Stimulated activated CD4-positive, alpha-beta T cell treated with anti-CD3 and anti-CD28 coated beads, Interleukin-1b, Interleukin-23, amount 100 ng/mL, for 4 hours (primary cell): ENCODE measurements around the gene DTNA.

Source experiments
- DNase-seq, 2 donors: peaks; one replicate each; pipeline ENCODE4 v3.0.0-alpha.2; 2020; ENCODE audit warnings: low read depth in 2 of 2

Gene DTNA

GRCh38 chr18:34933909-34934661 lies 224.0 kb downstream of the DTNA start:
- DNase-seq = no peak

GRCh38 chr18:34936772-34937171 lies 226.7 kb downstream of the DTNA start:
- no peak for DNase-seq

GRCh38 chr18:34938090-34938489 lies 228.0 kb downstream of the DTNA start:
- no peak for DNase-seq
